ENCODE measurements around the gene ARL15. TPM values are rescaled to one million over a fixed set of nuclear protein-coding genes. Genes with fewer than 3 reads are reported as not detected.

The ARL15 gene
- total RNA-seq, 3 donors from 2014 or later = 29.0 to 65.0 (median 42.9) TPM

GRCh38 chr5:54302267-54302687, 8.1 kb downstream of the ARL15 start:
- Histone ChIP-seq H3K27ac (no peak overlapping the region), H3K4me3 (no peak overlapping the region), H3K36me3 (no peaks in the 10 kb centered on the region), H3K4me1 (no peaks in the 10 kb centered on the region), H3K9me3 (no peaks in the 10 kb centered on the region), H3K27me3 (no peaks in the 10 kb centered on the region)
- DNase-seq (ENCODE audit: low spot score in 2 of 2) = no peak
- TF ChIP-seq POLR2A (IDR thresholded peaks at IDR 0.05) = no peak
- TF ChIP-seq, protein P1, sequence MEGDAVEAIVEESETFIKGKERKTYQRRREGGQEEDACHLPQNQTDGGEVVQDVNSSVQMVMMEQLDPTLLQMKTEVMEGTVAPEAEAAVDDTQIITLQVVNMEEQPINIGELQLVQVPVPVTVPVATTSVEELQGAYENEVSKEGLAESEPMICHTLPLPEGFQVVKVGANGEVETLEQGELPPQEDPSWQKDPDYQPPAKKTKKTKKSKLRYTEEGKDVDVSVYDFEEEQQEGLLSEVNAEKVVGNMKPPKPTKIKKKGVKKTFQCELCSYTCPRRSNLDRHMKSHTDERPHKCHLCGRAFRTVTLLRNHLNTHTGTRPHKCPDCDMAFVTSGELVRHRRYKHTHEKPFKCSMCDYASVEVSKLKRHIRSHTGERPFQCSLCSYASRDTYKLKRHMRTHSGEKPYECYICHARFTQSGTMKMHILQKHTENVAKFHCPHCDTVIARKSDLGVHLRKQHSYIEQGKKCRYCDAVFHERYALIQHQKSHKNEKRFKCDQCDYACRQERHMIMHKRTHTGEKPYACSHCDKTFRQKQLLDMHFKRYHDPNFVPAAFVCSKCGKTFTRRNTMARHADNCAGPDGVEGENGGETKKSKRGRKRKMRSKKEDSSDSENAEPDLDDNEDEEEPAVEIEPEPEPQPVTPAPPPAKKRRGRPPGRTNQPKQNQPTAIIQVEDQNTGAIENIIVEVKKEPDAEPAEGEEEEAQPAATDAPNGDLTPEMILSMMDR (IDR thresholded peaks at IDR 0.05) = no peak
- no peak for TF ChIP-seq POLR2AphosphoS5 (IDR thresholded peaks at IDR 0.05)
- intact Hi-C loops (cut with DNase I; ENCODE audit: low total_unique reads) = no loop called here

- H3K4me1 ChIP-seq = no peaks in the 10 kb centered on the region
- no peaks in the 10 kb centered on the region for H3K9me3 ChIP-seq
- DNase-seq (ENCODE audit: low spot score in 2 of 2) = no peak
- intact Hi-C loops (cut with DNase I; ENCODE audit: low total_unique reads) = no loop called here
- H3K4me3 ChIP-seq = no peak overlapping the region
- no peaks in the 10 kb centered on the region for H3K36me3 ChIP-seq
- H3K27me3 ChIP-seq = no peaks in the 10 kb centered on the region
- H3K27ac ChIP-seq = no peak overlapping the region
- TF ChIP-seq POLR2A (IDR thresholded peaks at IDR 0.05) (no peak), POLR2AphosphoS5 (IDR thresholded peaks at IDR 0.05) (no peak)
- TF ChIP-seq, protein P1 (IDR thresholded peaks at IDR 0.05) = no peak
Measured at GRCh38 chr5:54301849-54302248, 8.5 kb downstream of the ARL15 start.

DNA sequence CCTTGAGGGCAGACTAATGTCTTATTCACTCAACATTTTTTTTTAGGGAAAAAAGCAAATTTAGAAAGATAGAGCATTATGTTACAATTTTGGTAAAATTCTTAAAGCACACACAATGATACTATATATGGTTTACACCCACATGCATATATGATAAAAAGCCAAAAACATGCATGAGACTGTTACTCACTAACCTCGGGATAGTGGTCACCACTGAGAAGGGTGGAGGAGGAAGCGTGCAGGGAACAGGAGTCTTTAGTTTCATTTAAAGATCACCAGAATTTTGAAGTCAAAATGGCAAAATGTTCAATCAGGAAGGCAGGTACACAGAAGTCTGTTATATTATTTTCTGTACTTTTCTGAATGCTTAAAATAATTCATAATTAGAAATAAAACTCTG, 9.2 kb downstream of the ARL15 start:
- H3K4me1 ChIP-seq = peaks cover 0 to 4% of the 10 kb centered on the region in 2 donors
- DNase-seq (ENCODE audit: low spot score in 2 of 2) = no peak
- TF ChIP-seq POLR2A (IDR thresholded peaks at IDR 0.05) (no peak), POLR2AphosphoS5 (IDR thresholded peaks at IDR 0.05) (no peak)
- TF ChIP-seq, protein P1 (IDR thresholded peaks at IDR 0.05) = no peak
- no peaks in the 10 kb centered on the region for H3K27me3 ChIP-seq
- intact Hi-C loops (cut with DNase I; ENCODE audit: low total_unique reads) = no loop called here
- H3K9me3 ChIP-seq = no peaks in the 10 kb centered on the region
- H3K36me3 ChIP-seq = no peaks in the 10 kb centered on the region
- H3K4me3 ChIP-seq = no peak overlapping the region
- no peak overlapping the region for H3K27ac ChIP-seq

DNA sequence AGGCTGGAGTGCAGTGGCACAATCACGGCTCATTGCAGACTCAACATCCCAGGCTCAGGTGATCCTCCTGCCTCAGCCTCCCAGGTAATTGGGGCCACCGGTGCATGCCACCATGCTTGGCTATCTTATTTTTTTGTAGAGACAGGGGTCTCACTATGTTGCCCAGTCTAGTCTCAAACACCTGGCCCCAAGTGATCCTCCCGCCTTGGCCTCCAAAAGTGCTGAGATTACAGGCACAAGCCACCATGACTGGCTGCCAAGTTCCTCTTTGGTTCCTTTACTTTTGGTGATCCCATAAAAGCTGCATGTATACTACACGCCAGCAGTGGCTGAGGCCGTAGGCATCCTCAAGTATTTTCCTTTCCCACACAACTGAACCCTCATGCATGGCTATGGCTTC, 11.4 kb downstream of the ARL15 start:
- no peak for DNase-seq (ENCODE audit: low spot score in 2 of 2)
- Histone ChIP-seq H3K4me1 (peaks cover 0 to 5% of the 10 kb centered on the region in 2 donors), H3K27me3 (no peaks in the 10 kb centered on the region), H3K9me3 (no peaks in the 10 kb centered on the region), H3K27ac (no peak overlapping the region), H3K36me3 (no peaks in the 10 kb centered on the region), H3K4me3 (no peak overlapping the region)
- TF ChIP-seq POLR2AphosphoS5 (IDR thresholded peaks at IDR 0.05) = no peak
- TF ChIP-seq, protein P1 (IDR thresholded peaks at IDR 0.05) = no peak
- no peak for TF ChIP-seq POLR2A (IDR thresholded peaks at IDR 0.05)
- intact Hi-C loops (cut with DNase I; ENCODE audit: low total_unique reads) = no loop called here

- Histone ChIP-seq H3K36me3 (no peaks in the 10 kb centered on the region), H3K27ac (peak overlapping the region in 1 of 2 donors; percentile 32), H3K27me3 (no peaks in the 10 kb centered on the region), H3K4me3 (no peak overlapping the region), H3K9me3 (no peaks in the 10 kb centered on the region), H3K4me1 (peaks cover 0 to 5% of the 10 kb centered on the region in 2 donors)
- no peak for TF ChIP-seq POLR2AphosphoS5 (IDR thresholded peaks at IDR 0.05)
- TF ChIP-seq, protein P1 (IDR thresholded peaks at IDR 0.05) = no peak
- no peak for TF ChIP-seq POLR2A (IDR thresholded peaks at IDR 0.05)
- peak; percentile 21 to 55 for DNase-seq (ENCODE audit: low spot score in 2 of 2)
- intact Hi-C loops (cut with DNase I; ENCODE audit: low total_unique reads) = no loop called here
Measured at GRCh38 chr5:54296386-54296785, 14.0 kb downstream of the ARL15 start.

Measured in breast epithelium (tissue), 4 donors.